ENCODE data around the gene PNISR. TPM values are rescaled to one million over a fixed set of nuclear protein-coding genes. Genes with fewer than 3 reads are reported as not detected.

Gene PNISR
- total and polyA plus RNA-seq, 3 donors from 2014 or later: 57.7 to 184 (median 173) TPM

GRCh38 chr6:99353126-99353525 lies 72.0 kb downstream of the PNISR start:
- no peak for DNase-seq
- no peaks in the 10 kb centered on the region for H3K36me3 ChIP-seq (ENCODE audit: low read depth, missing control alignments)
- no peak overlapping the region for H3K27ac ChIP-seq
- no peaks in the 10 kb centered on the region for H3K4me1 ChIP-seq
- H3K27me3 ChIP-seq: no peaks in the 10 kb centered on the region
- no peaks in the 10 kb centered on the region for H3K9me3 ChIP-seq
- intact Hi-C loops (cut with DNase I; ENCODE audit: low total_unique reads): no loop called here
- no peak overlapping the region for H3K4me3 ChIP-seq
- no peak for TF ChIP-seq POLR2A (IDR thresholded peaks at IDR 0.05)
- TF ChIP-seq, protein P1, sequence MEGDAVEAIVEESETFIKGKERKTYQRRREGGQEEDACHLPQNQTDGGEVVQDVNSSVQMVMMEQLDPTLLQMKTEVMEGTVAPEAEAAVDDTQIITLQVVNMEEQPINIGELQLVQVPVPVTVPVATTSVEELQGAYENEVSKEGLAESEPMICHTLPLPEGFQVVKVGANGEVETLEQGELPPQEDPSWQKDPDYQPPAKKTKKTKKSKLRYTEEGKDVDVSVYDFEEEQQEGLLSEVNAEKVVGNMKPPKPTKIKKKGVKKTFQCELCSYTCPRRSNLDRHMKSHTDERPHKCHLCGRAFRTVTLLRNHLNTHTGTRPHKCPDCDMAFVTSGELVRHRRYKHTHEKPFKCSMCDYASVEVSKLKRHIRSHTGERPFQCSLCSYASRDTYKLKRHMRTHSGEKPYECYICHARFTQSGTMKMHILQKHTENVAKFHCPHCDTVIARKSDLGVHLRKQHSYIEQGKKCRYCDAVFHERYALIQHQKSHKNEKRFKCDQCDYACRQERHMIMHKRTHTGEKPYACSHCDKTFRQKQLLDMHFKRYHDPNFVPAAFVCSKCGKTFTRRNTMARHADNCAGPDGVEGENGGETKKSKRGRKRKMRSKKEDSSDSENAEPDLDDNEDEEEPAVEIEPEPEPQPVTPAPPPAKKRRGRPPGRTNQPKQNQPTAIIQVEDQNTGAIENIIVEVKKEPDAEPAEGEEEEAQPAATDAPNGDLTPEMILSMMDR (IDR thresholded peaks at IDR 0.05): no peak
- 73 to 75% methylated on average over 9 of the region's 9 CpGs for WGBS, 2 donors

DNA sequence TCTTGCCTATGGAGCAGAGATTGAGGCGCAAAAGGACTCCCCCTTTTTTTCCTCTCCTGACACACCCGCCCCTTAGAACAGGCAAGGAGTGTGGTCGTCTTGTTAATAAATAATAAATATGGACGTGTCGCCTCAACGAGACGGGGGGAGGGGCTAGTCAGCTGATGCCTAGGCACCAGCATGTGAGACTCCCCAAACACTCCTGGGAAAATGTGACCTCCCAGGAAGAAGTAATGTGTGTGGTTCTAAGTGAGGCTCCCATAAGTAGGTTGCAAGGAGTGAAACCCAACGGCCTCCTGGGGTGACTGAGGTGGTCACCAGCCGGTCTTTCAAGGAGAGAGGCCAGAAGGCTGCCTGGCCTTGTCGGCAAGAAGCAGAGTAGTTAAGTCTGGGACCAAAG lies 74.5 kb downstream of the PNISR start:
- DNase-seq: no peak
- Histone ChIP-seq H3K27me3 (no peaks in the 10 kb centered on the region), H3K36me3 (ENCODE audit: low read depth, missing control alignments) (no peaks in the 10 kb centered on the region), H3K4me3 (peak overlapping the region in 1 of 2 donors; percentile 59), H3K9me3 (no peaks in the 10 kb centered on the region), H3K27ac (no peak overlapping the region), H3K4me1 (no peaks in the 10 kb centered on the region)
- no peak for TF ChIP-seq POLR2A (IDR thresholded peaks at IDR 0.05)
- TF ChIP-seq, protein P1 (IDR thresholded peaks at IDR 0.05): no peak
- 26 to 29% methylated on average over 10 of the region's 10 CpGs for WGBS, 2 donors
- intact Hi-C loops (cut with DNase I; ENCODE audit: low total_unique reads): no loop called here

DNA sequence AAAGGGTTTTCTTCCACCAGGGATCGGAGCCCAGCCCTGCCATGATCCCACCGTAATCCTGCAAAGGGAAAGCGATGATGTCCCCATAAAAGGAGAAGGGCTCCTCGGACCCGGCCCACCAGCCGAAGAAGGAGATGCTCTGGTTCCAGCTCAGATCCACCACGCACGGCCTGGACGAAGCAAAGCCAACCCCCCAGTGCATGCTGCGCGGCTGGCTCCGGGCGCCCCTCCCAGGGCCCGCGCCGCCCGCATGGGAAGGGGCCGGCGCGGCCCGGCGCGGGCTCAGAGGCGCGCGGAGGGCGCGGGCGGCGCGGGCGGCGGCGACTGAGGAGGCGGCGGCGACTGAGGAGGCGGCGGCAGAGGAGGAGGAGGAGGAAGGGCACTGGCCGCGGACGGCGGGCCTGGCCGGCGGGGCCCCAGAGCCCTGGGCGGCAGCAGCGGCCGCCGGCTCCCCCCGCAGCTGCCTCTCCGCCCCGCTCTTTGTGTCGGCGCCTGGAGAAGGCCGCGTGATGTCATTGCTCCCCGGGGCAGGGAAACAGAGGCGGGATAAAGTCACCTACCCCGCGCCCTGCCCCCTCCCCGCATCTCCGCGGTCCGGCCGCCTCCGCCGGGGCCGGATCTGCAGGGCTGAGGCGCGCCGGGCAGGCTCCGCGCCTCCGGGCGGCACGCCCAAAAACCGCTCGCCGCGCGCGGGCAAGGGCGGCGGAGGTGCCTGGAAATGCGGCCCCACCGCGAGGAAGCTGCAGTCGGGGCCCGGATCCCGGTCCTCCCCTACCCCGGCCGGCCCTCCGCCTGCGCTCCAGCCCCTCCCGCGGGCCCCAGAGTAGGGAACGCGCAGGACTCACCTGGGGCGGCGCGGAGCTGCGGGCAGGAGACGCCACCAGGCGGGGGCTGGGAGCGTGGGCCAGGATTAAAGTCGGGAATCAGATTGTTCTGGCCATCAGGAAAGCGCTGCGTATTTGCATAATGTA lies 75.7 kb downstream of the PNISR start, which contains the start of gene FAXC:
FAXC (minus strand) TSS at position 504 of the 971 bp plus-strand sequence; CDS start at position 202, 302 bp downstream.
- TF ChIP-seq, protein P1 (IDR thresholded peaks at IDR 0.05): no peak
- no peak for TF ChIP-seq POLR2A (IDR thresholded peaks at IDR 0.05)
- Histone ChIP-seq H3K36me3 (ENCODE audit: low read depth, missing control alignments) (no peaks in the 10 kb centered on the region), H3K9me3 (no peaks in the 10 kb centered on the region), H3K4me3 (peak within 1 kb of the TSS; percentile 52 to 59), H3K27ac (peak within 1 kb of the TSS in 1 of 2 donors; percentile 30), H3K27me3 (no peaks in the 10 kb centered on the region), H3K4me1 (no peaks in the 10 kb centered on the region)
- DNase-seq: peak; percentile 38
- 0% methylated on average over 7 to 93 of the region's 108 CpGs for WGBS, 2 donors
- intact Hi-C loops (cut with DNase I; ENCODE audit: low total_unique reads): no loop called here

- 36 to 50% methylated on average over 12 to 25 of the region's 25 CpGs for WGBS, 2 donors
- H3K4me3 ChIP-seq: peak overlapping the region; percentile 52 to 59
- no peaks in the 10 kb centered on the region for H3K4me1 ChIP-seq
- no peaks in the 10 kb centered on the region for H3K27me3 ChIP-seq
- TF ChIP-seq, protein P1 (IDR thresholded peaks at IDR 0.05): no peak
- no peak for TF ChIP-seq POLR2A (IDR thresholded peaks at IDR 0.05)
- intact Hi-C loops (cut with DNase I; ENCODE audit: low total_unique reads): no loop called here
- H3K36me3 ChIP-seq (ENCODE audit: low read depth, missing control alignments): no peaks in the 10 kb centered on the region
- no peak for DNase-seq
- no peaks in the 10 kb centered on the region for H3K9me3 ChIP-seq
- no peak overlapping the region for H3K27ac ChIP-seq
Measured at GRCh38 chr6:99348288-99349170, 76.6 kb downstream of the PNISR start.

Other genes with a start within 250 kb of the PNISR start
- gene FAXC, start 75.6 kb downstream of the PNISR start, total RNA-seq: 1 to 10 TPM; 2.7 to 5.0 TPM
- gene FAXC, start 75.6 kb downstream of the PNISR start, polyA plus RNA-seq (ENCODE audit: insufficient read depth, low read depth, low replicate concordance): 5.9 TPM
- gene COQ3, start 31.1 kb downstream of the PNISR start, total RNA-seq: 1 to 10 TPM; 2.3 to 2.8 TPM
- gene COQ3, start 31.1 kb downstream of the PNISR start, polyA plus RNA-seq (ENCODE audit: insufficient read depth, low read depth, low replicate concordance): 4.8 TPM
- 10 to 100 TPM; 12.5 to 20.9 TPM for gene USP45, start 90.1 kb upstream of the PNISR start, total RNA-seq
- 4.8 TPM for gene USP45, start 90.1 kb upstream of the PNISR start, polyA plus RNA-seq (ENCODE audit: insufficient read depth, low read depth, low replicate concordance)
- 10 to 100 TPM; 22.6 to 26.3 TPM for gene CCNC, start 143.4 kb upstream of the PNISR start, total RNA-seq
- gene CCNC, start 143.4 kb upstream of the PNISR start, polyA plus RNA-seq (ENCODE audit: insufficient read depth, low read depth, low replicate concordance): 27.8 TPM
- 1 to 10 TPM in 1 of 2 donors, under 1 TPM in 1; 0.68 to 1.0 TPM for gene PRDM13, start 181.5 kb upstream of the PNISR start, total RNA-seq
- gene PRDM13, start 181.5 kb upstream of the PNISR start, polyA plus RNA-seq (ENCODE audit: insufficient read depth, low read depth, low replicate concordance): 0.16 TPM

Data from testis (tissue), 3 donors.